Measurements from ENCODE around the gene PERM1. TPM values are rescaled to one million over a fixed set of nuclear protein-coding genes. Genes with fewer than 3 reads are reported as not detected.

The PERM1 gene
- total and polyA plus RNA-seq, 9 of the 15 experiments (the other 6 are each of a cell fraction or from before 2014, with no cell fraction given), result not detected

DNA sequence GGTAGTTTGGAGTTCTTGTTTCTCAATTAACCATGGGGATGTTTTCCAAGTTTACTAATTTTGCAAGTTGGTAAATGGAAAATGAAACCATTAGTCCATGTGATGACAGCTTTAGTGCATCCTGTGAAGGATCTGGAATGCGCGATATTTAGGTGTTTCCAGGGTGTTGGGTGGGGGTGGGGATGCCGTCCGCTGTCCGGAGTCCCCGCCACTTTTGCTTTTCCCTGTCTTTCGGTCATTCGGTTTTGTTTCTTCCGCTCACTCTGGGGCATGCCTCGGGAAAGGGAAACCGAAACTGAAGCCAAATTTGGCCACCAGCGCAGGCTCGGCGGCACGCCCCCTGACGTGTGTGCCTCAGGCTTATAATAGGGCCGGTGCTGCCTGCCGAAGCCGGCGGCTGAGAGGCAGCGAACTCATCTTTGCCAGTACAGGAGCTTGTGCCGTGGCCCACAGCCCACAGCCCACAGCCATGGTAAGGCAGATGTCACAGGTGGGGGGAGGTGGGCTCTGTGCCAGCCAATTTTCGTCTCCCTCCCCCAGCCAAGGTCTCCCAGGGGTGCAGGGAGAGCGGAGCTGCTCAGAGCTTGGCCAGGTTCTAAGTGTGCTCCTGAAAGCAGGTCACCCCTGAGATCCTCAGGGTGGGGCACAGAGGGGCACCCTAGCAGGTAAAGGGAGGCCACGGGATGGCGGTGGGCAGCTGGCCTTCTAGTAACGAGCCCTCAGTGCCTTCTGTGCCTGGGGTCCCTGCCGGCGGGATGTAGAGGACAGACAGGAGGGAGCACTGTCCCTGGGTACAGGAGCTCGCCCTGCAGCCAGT, 31.4 kb upstream of the PERM1 start, which contains the start of gene ISG15 (continued):
- TF ChIP-seq TOE1 (IDR thresholded peaks at IDR 0.05; ENCODE audit: borderline replicate concordance) (peak; percentile 55; the same call in 1 of the 2 replicates), TOE1 (CRISPR knock-in tag; IDR thresholded peaks at IDR 0.05; ENCODE audit: borderline replicate concordance, low read depth) (no peak), EP400 (IDR thresholded peaks at IDR 0.05) (peak; percentile 74), ZBTB40 (IDR thresholded peaks at IDR 0.05) (peak; percentile 84), ZBTB40 (CRISPR knock-in tag; IDR thresholded peaks at IDR 0.05) (no peak), HDAC2 (IDR thresholded peaks at IDR 0.05) (peak; percentile 85), MTA1 (IDR thresholded peaks at IDR 0.05; ENCODE audit: borderline replicate concordance) (0 out of 2 replicates have a peak, but pooled peaks have one; percentile 9), TCF3 (CRISPR knock-in tag; IDR thresholded peaks at IDR 0.05) (peak; percentile 27; the same call in 1 of the 2 replicates), MCM3 (IDR thresholded peaks at IDR 0.05) (no peak), MTA3 (IDR thresholded peaks at IDR 0.05; ENCODE audit: borderline replicate concordance) (peak; percentile 76; the same call in 1 of the 2 replicates), ZNF217 (CRISPR knock-in tag; IDR thresholded peaks at IDR 0.05) (no peak), NRF1 (conservative IDR thresholded peaks at IDR 0.05 in 1 of 2, IDR thresholded peaks at IDR 0.05 in 1 of 2) (peak; percentile 92 to 93), ZNF232 (CRISPR knock-in tag; IDR thresholded peaks at IDR 0.05) (0 out of 2 replicates have a peak, but pooled peaks have one; percentile 63), USF1 (CRISPR knock-in tag; IDR thresholded peaks at IDR 0.05) (peak; percentile 60), BCOR (IDR thresholded peaks at IDR 0.05) (no peak), PML (IDR thresholded peaks at IDR 0.05; ENCODE audit: low read length) (peak; percentile 37; the same call in 1 of the 2 replicates), JUN (IDR thresholded peaks at IDR 0.05; ENCODE audit: borderline replicate concordance, low read depth, low read length) (peak; percentile 40; the same call in 1 of the 2 replicates), JUN (CRISPR knock-in tag; IDR thresholded peaks at IDR 0.05; ENCODE audit: borderline replicate concordance) (peak; percentile 91)
- TF ChIP-seq, protein P1, sequence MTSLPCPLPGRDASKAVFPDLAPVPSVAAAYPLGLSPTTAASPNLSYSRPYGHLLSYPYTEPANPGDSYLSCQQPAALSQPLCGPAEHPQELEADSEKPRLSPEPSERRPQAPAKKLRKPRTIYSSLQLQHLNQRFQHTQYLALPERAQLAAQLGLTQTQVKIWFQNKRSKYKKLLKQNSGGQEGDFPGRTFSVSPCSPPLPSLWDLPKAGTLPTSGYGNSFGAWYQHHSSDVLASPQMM (CRISPR knock-in tag; IDR thresholded peaks at IDR 0.05), result no peak

All from K562 (cell line).